GM12878 (cell line): Measurements from ENCODE around the gene MAGI2. TPM values are rescaled to one million over a fixed set of nuclear protein-coding genes. Genes with fewer than 3 reads are reported as not detected.

Experiments used
- ATAC-seq: fragments of 200-7000 bp; cut with Tn5 transposase; 3 replicates; pipeline ENCODE4 v1.9.1; 2020; ENCODE audit warnings: mild to moderate bottlenecking, moderate library complexity
- BruUV-seq: library from RNA; stranded (reverse); fragments of 400-500 nt; replicated peaks from 2 replicates; lab custom pipeline; 2021; lab: Mats Ljungman, UMichigan
- CTCF ChIA-PET: fragments of 300-600 bp; sonication (Branson Sonifier 250); formaldehyde crosslinking; extraction: SDS; loops from one replicate; lab custom pipeline; 2021; ENCODE audit warnings: inconsistent platforms; lab: Yijun Ruan, JAX
- POLR2A ChIA-PET: fragments of 350-600 bp; formaldehyde crosslinking; extraction: SDS; loops from one replicate; lab custom pipeline; 2021; ENCODE audit warnings: inconsistent platforms; lab: Charles Lee
- RAD21 ChIA-PET: fragments of 300-600 bp; sonication (Branson Sonifier 250); formaldehyde crosslinking; loops from one replicate; lab custom pipeline; 2023; ENCODE audit warnings: antibody characterized with exemption; ENCODE audit not compliant: unreplicated experiment; lab: Charles Lee
- SMC1A ChIA-PET: fragments of 300-600 bp; sonication (Branson Sonifier 250); formaldehyde crosslinking; loops from one replicate; lab custom pipeline; 2023; ENCODE audit not compliant: unreplicated experiment, uncharacterized antibody; lab: Charles Lee
- DNase-seq: peaks from one replicate; pipeline ENCODE4 v3.0.0-alpha.2; 2011; ENCODE audit warnings: low read depth, low spot score
- FAIRE-seq: peaks from 3 replicates; lab custom pipeline; 2011; peaks lifted over from hg19 to GRCh38; lab: Jason Lieb, UNC
- H2AFZ ChIP-seq: 2 replicates; pipeline ENCODE4 v1.6.0; 2011; ENCODE audit warnings: low read depth, low read length, control low read depth; ENCODE audit not compliant: control insufficient read depth
- H3K27ac ChIP-seq: 2 replicates; pipeline ENCODE4 v1.5.1; 2011; ENCODE audit warnings: control low read depth; ENCODE audit not compliant: control insufficient read depth, insufficient read depth
- H3K27me3 ChIP-seq, 2 experiments: replicated peaks in 1 of 2; 2 replicates each; pipeline versions ENCODE4 v1.6.0 to v1.6.1; 2011; ENCODE audit warnings: low read length in 1 of 2; ENCODE audit not compliant: control insufficient read depth in 2 of 2, insufficient read depth in 2 of 2
- H3K36me3 ChIP-seq, 2 experiments: 2 replicates each; pipeline ENCODE4 v1.5.1; 2011; ENCODE audit warnings: low read length in 1 of 2; ENCODE audit not compliant: control insufficient read depth in 2 of 2, insufficient read depth in 2 of 2
- H3K4me1 ChIP-seq: 2 replicates; pipeline ENCODE4 v1.6.1; 2011; ENCODE audit warnings: mild to moderate bottlenecking, low read length, moderate library complexity, mixed read lengths; ENCODE audit not compliant: control insufficient read depth, insufficient read depth
- H3K4me2 ChIP-seq: 2 replicates; pipeline ENCODE4 v1.6.0; 2011; ENCODE audit warnings: control low read depth; ENCODE audit not compliant: control insufficient read depth, insufficient read depth
- H3K4me3 ChIP-seq: fragments of 200-600 bp; sonication (generic); 2 replicates; pipeline ENCODE4 v1.5.1; 2016
- H3K79me2 ChIP-seq: 2 replicates; pipeline ENCODE4 v1.6.0; 2011; ENCODE audit warnings: low read length; ENCODE audit not compliant: control insufficient read depth, insufficient read depth
- H3K9ac ChIP-seq: 2 replicates; pipeline ENCODE4 v1.8.0; 2011; ENCODE audit warnings: low read length, control low read depth, mixed read lengths; ENCODE audit not compliant: control insufficient read depth, insufficient read depth
- H3K9me3 ChIP-seq: replicated peaks from 3 replicates; pipeline ENCODE4 v1.5.1; 2011; ENCODE audit warnings: mild to moderate bottlenecking, low read length; ENCODE audit not compliant: control insufficient read depth, insufficient read depth
- H4K20me1 ChIP-seq: 2 replicates; pipeline ENCODE4 v1.6.0; 2011; ENCODE audit not compliant: control insufficient read depth, insufficient read depth
- CBFB ChIP-seq: IDR thresholded peaks from 2 replicates; pipeline ENCODE4 v1.6.1; 2016; ENCODE audit warnings: antibody characterized with exemption, low read depth
- CEBPB ChIP-seq, 2 experiments: fragments of 150-350 bp in 1 of 2; IDR thresholded peaks; 2 replicates each; pipeline ENCODE4 v1.6.1; 2012 to 2014; ENCODE audit warnings: low read depth in 2 of 2, low read length in 2 of 2, borderline replicate concordance in 1 of 2, inconsistent platforms in 1 of 2
- CHD1 ChIP-seq: IDR thresholded peaks from 2 replicates; pipeline ENCODE4 v1.6.1; 2012; ENCODE audit warnings: low read depth, low read length, improper control_type of control experiment
- ETV6 ChIP-seq, 2 experiments: fragments of 450-650 bp in 1 of 2; IDR thresholded peaks in 1 of 2; conservative IDR thresholded peaks in 1 of 2; 2 replicates each; pipeline ENCODE4 v1.6.1; 2014; ENCODE audit warnings: antibody characterized with exemption in 1 of 2, borderline replicate concordance in 1 of 2, low read depth in 1 of 2, mild to moderate bottlenecking in 1 of 2, moderate library complexity in 1 of 2
- KAT2A ChIP-seq: conservative IDR thresholded peaks from 2 replicates; pipeline ENCODE4 v1.6.1; 2011; ENCODE audit warnings: low read depth, low read length; ENCODE audit not compliant: control insufficient read depth
- NFIC ChIP-seq: IDR thresholded peaks from 2 replicates; pipeline ENCODE4 v1.6.1; 2012; ENCODE audit warnings: low read depth, mild to moderate bottlenecking, inconsistent platforms, low read length, moderate library complexity
- PAX8 ChIP-seq: fragments of 450-650 bp; IDR thresholded peaks from 2 replicates; pipeline ENCODE4 v1.6.1; 2017; ENCODE audit warnings: mild to moderate bottlenecking, moderate library complexity
- RAD51 ChIP-seq: fragments of 450-650 bp; IDR thresholded peaks from 2 replicates; pipeline ENCODE4 v1.6.1; 2016; ENCODE audit warnings: moderate library complexity, mild to moderate bottlenecking, inconsistent platforms
- RB1 ChIP-seq: fragments of 450-650 bp; formaldehyde crosslinking; IDR thresholded peaks from 2 replicates; pipeline ENCODE4 v1.6.1; 2017; ENCODE audit warnings: mild to moderate bottlenecking, borderline replicate concordance
- RBBP5 ChIP-seq: fragments of 200-600 bp; sonication (generic); conservative IDR thresholded peaks from 2 replicates; pipeline ENCODE4 v1.6.1; 2016
- SIX5 ChIP-seq: IDR thresholded peaks from 2 replicates; pipeline ENCODE4 v1.6.1; 2011; ENCODE audit warnings: mild to moderate bottlenecking, low read depth, low read length, moderate library complexity; ENCODE audit not compliant: severe bottlenecking
- SMAD5 ChIP-seq: IDR thresholded peaks from 2 replicates; pipeline ENCODE4 v1.6.1; 2016; ENCODE audit warnings: antibody characterized with exemption, low read depth
- STAT3 ChIP-seq: IDR thresholded peaks from 2 replicates; pipeline ENCODE4 v1.6.1; 2011; ENCODE audit warnings: low read depth, low read length, improper control_type of control experiment
- TCF7 ChIP-seq: IDR thresholded peaks from 2 replicates; pipeline ENCODE4 v1.6.1; 2014; ENCODE audit warnings: antibody characterized with exemption, borderline replicate concordance
- WGBS: methylation state at CpG from one replicate; pipeline ENCODE4 v1.1.6; 2016; ENCODE audit warnings: low lambda C conversion rate; ENCODE audit not compliant: insufficient replicate concordance, insufficient coverage; ENCODE audit errors: missing lambda C conversion rate; 5-methylcytosine and 5-hydroxymethylcytosine counted together
- in situ Hi-C: fragments of 300-500 bp; cut with MboI; formaldehyde crosslinking; loops from 9 replicates; pipeline ENCODE4 v1.14.3; 2018; ENCODE audit warnings: mixed read lengths
- intact Hi-C: fragments of 100-400 bp; cut with micrococcal nuclease; formaldehyde crosslinking; loops from one replicate; pipeline ENCODE4 v1.14.2; 2022; ENCODE audit not compliant: unreplicated experiment
- polyA plus RNA-seq, 11 experiments: library from polyadenylated mRNA; depleted of rRNA in 4 of 11; unstranded in 6 of 11; stranded (reverse) in 5 of 11; fragments of >200 nt; fragmentation: Nextera tagmentation in 4 of 11; fragmentation: Illumina TruSeq in 1 of 11; extraction: Ambion mirVana in 4 of 11; extraction: Trizol in 1 of 11; gene quantifications; 1 replicate in 1 of 11; 2 replicates in 10 of 11; pipeline versions ENCODE4 v1.2.1 to v1.2.3, GENCODE V29; 2011 to 2016; ENCODE audit warnings: inconsistent platforms in 2 of 11, missing spikeins in 2 of 11, low read depth in 1 of 11
- total RNA-seq, 4 experiments: library from RNA; depleted of rRNA in 3 of 4; stranded (reverse); fragments of >200 nt in 3 of 4; fragmentation: Illumina TruSeq in 1 of 4; extraction: Trizol in 1 of 4; gene quantifications; 2 replicates each; pipeline versions ENCODE4 v1.2.1 to v1.2.3, GENCODE V29; 2013 to 2021
- TF ChIP-seq, protein P1 (sequence below): fragments of 450-650 bp; IDR thresholded peaks from 2 replicates; pipeline ENCODE4 v1.6.1; 2017; ENCODE audit warnings: mild to moderate bottlenecking, moderate library complexity
- TF ChIP-seq, protein P2 (sequence below): fragments of 450-650 bp; conservative IDR thresholded peaks from 2 replicates; pipeline ENCODE4 v1.6.1; 2017; ENCODE audit warnings: mild to moderate bottlenecking, moderate library complexity
- TF ChIP-seq, protein P3 (sequence below): IDR thresholded peaks from 2 replicates; pipeline ENCODE4 v1.6.1; 2011; ENCODE audit warnings: low read depth, low read length, improper control_type of control experiment, borderline replicate concordance

The MAGI2 gene
- total and polyA plus RNA-seq, 10 of the 15 experiments (the other 5 are each of a cell fraction or from before 2014, with no cell fraction given) = 0.01 to 0.31 (median 0.05) TPM; not detected in 2

DNA sequence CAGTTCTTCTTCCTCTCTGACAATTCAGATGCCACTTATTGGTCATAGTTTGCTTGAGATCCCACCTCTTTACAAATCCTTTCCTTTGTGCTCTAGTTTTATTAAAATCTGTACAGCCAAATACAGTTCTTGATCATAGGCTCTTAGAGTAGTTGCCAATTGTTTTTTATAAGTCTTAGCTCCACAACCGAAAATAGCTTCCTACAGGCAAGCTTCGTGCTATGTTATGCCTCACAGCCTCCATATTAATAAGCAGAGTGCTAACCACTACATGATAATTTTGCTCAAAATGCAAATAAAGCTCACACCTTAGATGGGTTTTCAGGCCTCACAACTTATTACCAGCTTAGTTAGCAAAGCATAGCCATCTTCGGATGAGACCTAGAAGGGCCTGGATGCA lies 688.9 kb downstream of the MAGI2 start:
- Histone ChIP-seq H3K9me3 (no peaks in the 10 kb centered on the region), H3K27me3 (no peaks in the 10 kb centered on the region; a peak in 1 of 4 replicates)
- CTCF ChIA-PET = no interaction called here
- intact Hi-C loops = no loop called here
- no peak for TF ChIP-seq STAT3
- TF ChIP-seq TCF7 = no peak
- TF ChIP-seq PAX8 = no peak
- TF ChIP-seq SIX5 = no peak
- no peak for TF ChIP-seq RB1
- no peak for TF ChIP-seq KAT2A
- no peak for TF ChIP-seq NFIC
- TF ChIP-seq, protein P1, sequence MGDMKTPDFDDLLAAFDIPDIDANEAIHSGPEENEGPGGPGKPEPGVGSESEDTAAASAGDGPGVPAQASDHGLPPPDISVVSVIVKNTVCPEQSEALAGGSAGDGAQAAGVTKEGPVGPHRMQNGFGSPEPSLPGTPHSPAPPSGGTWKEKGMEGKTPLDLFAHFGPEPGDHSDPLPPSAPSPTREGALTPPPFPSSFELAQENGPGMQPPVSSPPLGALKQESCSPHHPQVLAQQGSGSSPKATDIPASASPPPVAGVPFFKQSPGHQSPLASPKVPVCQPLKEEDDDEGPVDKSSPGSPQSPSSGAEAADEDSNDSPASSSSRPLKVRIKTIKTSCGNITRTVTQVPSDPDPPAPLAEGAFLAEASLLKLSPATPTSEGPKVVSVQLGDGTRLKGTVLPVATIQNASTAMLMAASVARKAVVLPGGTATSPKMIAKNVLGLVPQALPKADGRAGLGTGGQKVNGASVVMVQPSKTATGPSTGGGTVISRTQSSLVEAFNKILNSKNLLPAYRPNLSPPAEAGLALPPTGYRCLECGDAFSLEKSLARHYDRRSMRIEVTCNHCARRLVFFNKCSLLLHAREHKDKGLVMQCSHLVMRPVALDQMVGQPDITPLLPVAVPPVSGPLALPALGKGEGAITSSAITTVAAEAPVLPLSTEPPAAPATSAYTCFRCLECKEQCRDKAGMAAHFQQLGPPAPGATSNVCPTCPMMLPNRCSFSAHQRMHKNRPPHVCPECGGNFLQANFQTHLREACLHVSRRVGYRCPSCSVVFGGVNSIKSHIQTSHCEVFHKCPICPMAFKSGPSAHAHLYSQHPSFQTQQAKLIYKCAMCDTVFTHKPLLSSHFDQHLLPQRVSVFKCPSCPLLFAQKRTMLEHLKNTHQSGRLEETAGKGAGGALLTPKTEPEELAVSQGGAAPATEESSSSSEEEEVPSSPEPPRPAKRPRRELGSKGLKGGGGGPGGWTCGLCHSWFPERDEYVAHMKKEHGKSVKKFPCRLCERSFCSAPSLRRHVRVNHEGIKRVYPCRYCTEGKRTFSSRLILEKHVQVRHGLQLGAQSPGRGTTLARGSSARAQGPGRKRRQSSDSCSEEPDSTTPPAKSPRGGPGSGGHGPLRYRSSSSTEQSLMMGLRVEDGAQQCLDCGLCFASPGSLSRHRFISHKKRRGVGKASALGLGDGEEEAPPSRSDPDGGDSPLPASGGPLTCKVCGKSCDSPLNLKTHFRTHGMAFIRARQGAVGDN = no peak
- TF ChIP-seq, protein P2, sequence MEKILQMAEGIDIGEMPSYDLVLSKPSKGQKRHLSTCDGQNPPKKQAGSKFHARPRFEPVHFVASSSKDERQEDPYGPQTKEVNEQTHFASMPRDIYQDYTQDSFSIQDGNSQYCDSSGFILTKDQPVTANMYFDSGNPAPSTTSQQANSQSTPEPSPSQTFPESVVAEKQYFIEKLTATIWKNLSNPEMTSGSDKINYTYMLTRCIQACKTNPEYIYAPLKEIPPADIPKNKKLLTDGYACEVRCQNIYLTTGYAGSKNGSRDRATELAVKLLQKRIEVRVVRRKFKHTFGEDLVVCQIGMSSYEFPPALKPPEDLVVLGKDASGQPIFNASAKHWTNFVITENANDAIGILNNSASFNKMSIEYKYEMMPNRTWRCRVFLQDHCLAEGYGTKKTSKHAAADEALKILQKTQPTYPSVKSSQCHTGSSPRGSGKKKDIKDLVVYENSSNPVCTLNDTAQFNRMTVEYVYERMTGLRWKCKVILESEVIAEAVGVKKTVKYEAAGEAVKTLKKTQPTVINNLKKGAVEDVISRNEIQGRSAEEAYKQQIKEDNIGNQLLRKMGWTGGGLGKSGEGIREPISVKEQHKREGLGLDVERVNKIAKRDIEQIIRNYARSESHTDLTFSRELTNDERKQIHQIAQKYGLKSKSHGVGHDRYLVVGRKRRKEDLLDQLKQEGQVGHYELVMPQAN = no peak
- no peak for TF ChIP-seq SMAD5
- no peak for TF ChIP-seq ETV6 (conservative IDR thresholded peaks at IDR 0.05 in 1 of 2, IDR thresholded peaks at IDR 0.05 in 1 of 2; ENCODE audit: borderline replicate concordance in 1 of 2, low read depth in 1 of 2)
- TF ChIP-seq RAD51 = no peak
- TF ChIP-seq CBFB = no peak
- no peak for TF ChIP-seq CHD1
- TF ChIP-seq RBBP5 = no peak
- no peak for TF ChIP-seq CEBPB (IDR thresholded peaks at IDR 0.05; ENCODE audit: borderline replicate concordance in 1 of 2, low read depth in 2 of 2, low read length in 2 of 2)
- TF ChIP-seq, protein P3, sequence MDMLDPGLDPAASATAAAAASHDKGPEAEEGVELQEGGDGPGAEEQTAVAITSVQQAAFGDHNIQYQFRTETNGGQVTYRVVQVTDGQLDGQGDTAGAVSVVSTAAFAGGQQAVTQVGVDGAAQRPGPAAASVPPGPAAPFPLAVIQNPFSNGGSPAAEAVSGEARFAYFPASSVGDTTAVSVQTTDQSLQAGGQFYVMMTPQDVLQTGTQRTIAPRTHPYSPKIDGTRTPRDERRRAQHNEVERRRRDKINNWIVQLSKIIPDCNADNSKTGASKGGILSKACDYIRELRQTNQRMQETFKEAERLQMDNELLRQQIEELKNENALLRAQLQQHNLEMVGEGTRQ = no peak
- TF ChIP-seq, all 136 proteins: peak for 0
- Histone ChIP-seq H4K20me1 (no peaks in the 10 kb centered on the region), H3K4me2 (no peak overlapping the region), H3K27ac (no peak overlapping the region), H3K79me2 (no peaks in the 10 kb centered on the region), H3K4me1 (peaks cover 2% of the 10 kb centered on the region; the same call in 1 of the 2 replicates), H3K36me3 (no peaks in the 10 kb centered on the region), H3K4me3 (no peak overlapping the region), H2AFZ (no peak overlapping the region), H3K9ac (no peak overlapping the region)
- SMC1A ChIA-PET = no interaction called here
- ATAC-seq (no peak), FAIRE-seq (no peak), DNase-seq (no peak)
- POLR2A ChIA-PET = no interaction called here
- in situ Hi-C loops = no loop called here
- BruUV-seq = no TSS peak
- WGBS = 18% methylated on average over 3 of the region's 3 CpGs
- RAD21 ChIA-PET = no interaction called here
